Measurements from ENCODE around the gene RGS14.

Gene RGS14

GRCh38 chr5:177389241-177390169 is 31.8 kb downstream of the RGS14 start:
- TF ChIP-seq ZNF70 (CRISPR knock-in tag; IDR thresholded peaks at IDR 0.05): peak; percentile 44; the same call in 1 of the 2 replicates
- TF ChIP-seq ZNF565 (CRISPR knock-in tag; conservative IDR thresholded peaks at IDR 0.05; ENCODE audit: low read depth): no peak
- peak; percentile 9; the same call in 1 of the 3 replicates for ATAC-seq

- TF ChIP-seq PATZ1 (CRISPR knock-in tag; IDR thresholded peaks at IDR 0.05; ENCODE audit: borderline replicate concordance): no peak
- TF ChIP-seq ZFP3 (CRISPR knock-in tag; IDR thresholded peaks at IDR 0.05): no peak
- TF ChIP-seq ZNF70 (CRISPR knock-in tag; IDR thresholded peaks at IDR 0.05): peak; percentile 79
- TF ChIP-seq OSR1 (CRISPR knock-in tag; IDR thresholded peaks at IDR 0.05): no peak
- peak; percentile 96 for ATAC-seq
Observed at GRCh38 chr5:177390363-177391300, 32.9 kb downstream of the RGS14 start.

GRCh38 chr5:177392765-177393164 is 35.0 kb downstream of the RGS14 start:
- no peak for ATAC-seq
- TF ChIP-seq RARB (CRISPR knock-in tag; IDR thresholded peaks at IDR 0.05) (no peak), POU6F1 (CRISPR knock-in tag; IDR thresholded peaks at IDR 0.05; ENCODE audit: borderline replicate concordance, low read depth) (no peak), BACH2 (CRISPR knock-in tag; IDR thresholded peaks at IDR 0.05; ENCODE audit: borderline replicate concordance) (no peak), PPARA (CRISPR knock-in tag; IDR thresholded peaks at IDR 0.05; ENCODE audit: borderline replicate concordance) (no peak), TCF4 (CRISPR knock-in tag; IDR thresholded peaks at IDR 0.05; ENCODE audit: borderline replicate concordance) (no peak), ESRRG (CRISPR knock-in tag; IDR thresholded peaks at IDR 0.05) (no peak), CSDC2 (CRISPR knock-in tag; IDR thresholded peaks at IDR 0.05) (no peak), TOX (CRISPR knock-in tag; IDR thresholded peaks at IDR 0.05; ENCODE audit: borderline replicate concordance) (no peak), SNAI2 (CRISPR knock-in tag; IDR thresholded peaks at IDR 0.05) (no peak), ZNF565 (CRISPR knock-in tag; conservative IDR thresholded peaks at IDR 0.05; ENCODE audit: low read depth) (no peak), GLIS3 (CRISPR knock-in tag; IDR thresholded peaks at IDR 0.05) (no peak), CREB5 (CRISPR knock-in tag; IDR thresholded peaks at IDR 0.05; ENCODE audit: low read depth) (no peak), ZNF70 (CRISPR knock-in tag; IDR thresholded peaks at IDR 0.05) (no peak), ZNF8 (CRISPR knock-in tag; IDR thresholded peaks at IDR 0.05) (no peak), PATZ1 (CRISPR knock-in tag; IDR thresholded peaks at IDR 0.05; ENCODE audit: borderline replicate concordance) (no peak), ZFP3 (CRISPR knock-in tag; IDR thresholded peaks at IDR 0.05) (no peak)

- no peak for TF ChIP-seq POU6F1 (CRISPR knock-in tag; IDR thresholded peaks at IDR 0.05; ENCODE audit: borderline replicate concordance, low read depth)
- TF ChIP-seq PPARA (CRISPR knock-in tag; IDR thresholded peaks at IDR 0.05; ENCODE audit: borderline replicate concordance): no peak
- no peak for TF ChIP-seq ZNF8 (CRISPR knock-in tag; IDR thresholded peaks at IDR 0.05)
- TF ChIP-seq GLIS3 (CRISPR knock-in tag; IDR thresholded peaks at IDR 0.05): no peak
- no peak for TF ChIP-seq ZC3H10 (CRISPR knock-in tag; IDR thresholded peaks at IDR 0.05)
- TF ChIP-seq ZFP3 (CRISPR knock-in tag; IDR thresholded peaks at IDR 0.05): no peak
- no peak for TF ChIP-seq ZNF565 (CRISPR knock-in tag; conservative IDR thresholded peaks at IDR 0.05; ENCODE audit: low read depth)
- no peak for TF ChIP-seq CSDC2 (CRISPR knock-in tag; IDR thresholded peaks at IDR 0.05)
- TF ChIP-seq OSR1 (CRISPR knock-in tag; IDR thresholded peaks at IDR 0.05): no peak
- TF ChIP-seq ESRRG (CRISPR knock-in tag; IDR thresholded peaks at IDR 0.05): no peak
- TF ChIP-seq CREB5 (CRISPR knock-in tag; IDR thresholded peaks at IDR 0.05; ENCODE audit: low read depth): no peak
- no peak for TF ChIP-seq ZNF70 (CRISPR knock-in tag; IDR thresholded peaks at IDR 0.05)
- no peak for TF ChIP-seq BACH2 (CRISPR knock-in tag; IDR thresholded peaks at IDR 0.05; ENCODE audit: borderline replicate concordance)
- TF ChIP-seq SNAI2 (CRISPR knock-in tag; IDR thresholded peaks at IDR 0.05): no peak
- no peak for TF ChIP-seq CSRNP3 (CRISPR knock-in tag; IDR thresholded peaks at IDR 0.05)
- no peak for ATAC-seq
Observed at GRCh38 chr5:177393206-177393765, 35.6 kb downstream of the RGS14 start.
